Stimulated activated CD4-positive, alpha-beta T cell treated with anti-CD3 and anti-CD28 coated beads, Interleukin-4, amount 100 ng/mL, for 1 hour (primary cell): ENCODE measurements around the gene RNF166.

Source experiments
- DNase-seq: peaks from one replicate; pipeline ENCODE4 v3.0.0-alpha.2; 2020

RNF166 gene

GRCh38 chr16:88723507-88723887, 17.3 kb upstream of the RNF166 start:
- no peak for DNase-seq

- DNase-seq: no peak
Observed at GRCh38 chr16:88722784-88723506, 16.7 kb upstream of the RNF166 start.

- DNase-seq: no peak
Observed at GRCh38 chr16:88721815-88722755, 15.9 kb upstream of the RNF166 start.

GRCh38 chr16:88721236-88721635, 15.0 kb upstream of the RNF166 start:
- DNase-seq: no peak

GRCh38 chr16:88720396-88720970, 14.3 kb upstream of the RNF166 start:
- no peak for DNase-seq

- DNase-seq: no peak
Observed at GRCh38 chr16:88719933-88720296, 13.7 kb upstream of the RNF166 start.

GRCh38 chr16:88719267-88719932, 13.2 kb upstream of the RNF166 start:
- DNase-seq: no peak

GRCh38 chr16:88718178-88718577, 12.0 kb upstream of the RNF166 start:
- DNase-seq: no peak

GRCh38 chr16:88716601-88717001, 10.4 kb upstream of the RNF166 start:
- no peak for DNase-seq

- DNase-seq: no peak
Observed at GRCh38 chr16:88716201-88716600, 10.0 kb upstream of the RNF166 start.

- no peak for DNase-seq
Observed at GRCh38 chr16:88715312-88716190, 9.3 kb upstream of the RNF166 start.

GRCh38 chr16:88714420-88715302, 8.5 kb upstream of the RNF166 start:
- DNase-seq: no peak

- DNase-seq: no peak
Observed at GRCh38 chr16:88713568-88714419, 7.6 kb upstream of the RNF166 start.

GRCh38 chr16:88713054-88713453, 6.8 kb upstream of the RNF166 start:
- DNase-seq: no peak

GRCh38 chr16:88712362-88712979, 6.3 kb upstream of the RNF166 start:
- DNase-seq: no peak

- no peak for DNase-seq
Observed at GRCh38 chr16:88711750-88712340, 5.6 kb upstream of the RNF166 start.

- no peak for DNase-seq
Observed at GRCh38 chr16:88710556-88710955, 4.3 kb upstream of the RNF166 start.

GRCh38 chr16:88706965-88707826, 988 bp upstream of the RNF166 start:
- no peak for DNase-seq
